Uterus (tissue), 2 donors: ENCODE results near the gene ENO4.

ENCODE experiments used
- CTCF ChIP-seq, 4 experiments: fragments of 200-600 bp in 2 of 4; fragments of 450-650 bp in 2 of 4; sonication (generic) in 2 of 4; IDR thresholded peaks; one replicate each; pipeline ENCODE4 v1.5.1; 2016 to 2019; ENCODE audit warnings: antibody characterized with exemption in 4 of 4, mild to moderate bottlenecking in 2 of 4, moderate library complexity in 1 of 4
- POLR2A ChIP-seq, 2 donors: fragments of 450-650 bp; IDR thresholded peaks; one replicate each; pipeline ENCODE4 v1.6.1; 2016; ENCODE audit warnings: antibody characterized with exemption in 2 of 2, mild to moderate bottlenecking in 1 of 2, moderate library complexity in 1 of 2

GRCh38 chr10:116919706-116920105 lies 70.4 kb downstream of the ENO4 start:
- no peak for TF ChIP-seq CTCF (IDR thresholded peaks at IDR 0.05)
- TF ChIP-seq POLR2A (IDR thresholded peaks at IDR 0.05), result no peak
